CMK (cell line): Measurements from ENCODE around the gene BNC2.
"Not testable (repeated sequence)": the region's sequence is repeated elsewhere in the genome, so short reads cannot be mapped to it uniquely, and the experiment has no call there.

Source experiments
- DNase-seq: peaks from one replicate; pipeline ENCODE4 v3.0.0-alpha.2; 2010; ENCODE audit warnings: low read depth

The BNC2 gene

GRCh38 chr9:16540743-16541613, 329.5 kb downstream of the BNC2 start:
- no peak for DNase-seq

GRCh38 chr9:16539626-16540025, 330.8 kb downstream of the BNC2 start:
- DNase-seq = not testable (repeated sequence)

GRCh38 chr9:16535555-16535954, 334.9 kb downstream of the BNC2 start:
- no peak for DNase-seq

- DNase-seq = no peak
These were observed 337.6 kb downstream of the BNC2 start for GRCh38 chr9:16532681-16533450.

- no peak for DNase-seq
These were observed 338.2 kb downstream of the BNC2 start for GRCh38 chr9:16532272-16532671.

- no peak for DNase-seq
These were observed 339.5 kb downstream of the BNC2 start for GRCh38 chr9:16530669-16531642.

GRCh38 chr9:16527573-16527972, 342.9 kb downstream of the BNC2 start:
- no peak for DNase-seq

- DNase-seq = no peak
These were observed 344.1 kb downstream of the BNC2 start for GRCh38 chr9:16526380-16526779.

GRCh38 chr9:16524823-16525222, 345.6 kb downstream of the BNC2 start:
- no peak for DNase-seq

- no peak for DNase-seq
These were observed 346.4 kb downstream of the BNC2 start for GRCh38 chr9:16524078-16524477.

GRCh38 chr9:16521868-16522411, 348.5 kb downstream of the BNC2 start:
- DNase-seq = no peak

GRCh38 chr9:16519001-16519400, 351.5 kb downstream of the BNC2 start:
- no peak for DNase-seq

GRCh38 chr9:16516891-16517290, 353.6 kb downstream of the BNC2 start:
- DNase-seq = no peak

- DNase-seq = no peak
These were observed 354.6 kb downstream of the BNC2 start for GRCh38 chr9:16515879-16516301.

- DNase-seq = no peak
These were observed 355.3 kb downstream of the BNC2 start for GRCh38 chr9:16515207-16515606.

GRCh38 chr9:16514131-16514530, 356.3 kb downstream of the BNC2 start:
- DNase-seq = no peak

- DNase-seq = no peak
These were observed 358.2 kb downstream of the BNC2 start for GRCh38 chr9:16512281-16512680.

- no peak for DNase-seq
These were observed 360.0 kb downstream of the BNC2 start for GRCh38 chr9:16510482-16510881.

- DNase-seq = no peak
These were observed 360.5 kb downstream of the BNC2 start for GRCh38 chr9:16509997-16510396.

GRCh38 chr9:16505199-16505598, 365.3 kb downstream of the BNC2 start:
- no peak for DNase-seq

GRCh38 chr9:16501726-16502125, 368.7 kb downstream of the BNC2 start:
- no peak for DNase-seq

- no peak for DNase-seq
These were observed 369.3 kb downstream of the BNC2 start for GRCh38 chr9:16501141-16501540.
